Tibial artery (tissue), 4 donors: ENCODE measurements around the gene CRAT.

Experiments
- DNase-seq, 2 donors: peaks; one replicate each; pipeline ENCODE4 v3.0.0-alpha.2; 2019
- H3K27ac ChIP-seq, 2 donors: fragments of 200-600 bp; sonication (generic) in 1 of 2; 1 replicate in 1 of 2; 2 replicates in 1 of 2; pipeline ENCODE4 v1.5.1; 2018 to 2019; ENCODE audit warnings: mild to moderate bottlenecking in 1 of 2
- H3K27me3 ChIP-seq, 2 donors: fragments of 200-600 bp; sonication (generic) in 1 of 2; one replicate each; pipeline versions ENCODE4 v1.5.1 to v1.6.0; 2016 to 2019
- H3K36me3 ChIP-seq, 3 donors: fragments of 200-600 bp; sonication (generic) in 2 of 3; one replicate each; pipeline ENCODE4 v1.5.1; 2016 to 2019; ENCODE audit warnings: mild to moderate bottlenecking in 2 of 3
- H3K4me1 ChIP-seq, 4 donors: fragments of 200-600 bp; sonication (generic) in 2 of 4; 1 replicate in 3 of 4; 2 replicates in 1 of 4; pipeline ENCODE4 v1.5.1; 2016 to 2019
- H3K4me3 ChIP-seq, 2 donors: fragments of 200-600 bp; sonication (generic) in 1 of 2; 1 replicate in 1 of 2; 2 replicates in 1 of 2; pipeline ENCODE4 v1.5.1; 2018 to 2019; ENCODE audit warnings: mild to moderate bottlenecking in 2 of 2
- H3K9me3 ChIP-seq, 3 donors: fragments of 200-600 bp; sonication (generic) in 1 of 3; one replicate each; pipeline ENCODE4 v1.5.1; 2016 to 2019
- CTCF ChIP-seq, 2 experiments: fragments of 200-600 bp in 1 of 2; fragments of 450-650 bp in 1 of 2; IDR thresholded peaks; one replicate each; pipeline ENCODE4 v1.5.1; 2017 to 2019; ENCODE audit warnings: antibody characterized with exemption in 2 of 2, mild to moderate bottlenecking in 1 of 2, moderate library complexity in 1 of 2
- intact Hi-C: fragments of 100-400 bp; cut with DNase I; formaldehyde crosslinking; loops from one replicate; pipeline ENCODE4 v1.15.0; 2023; ENCODE audit warnings: low total_unique reads

CRAT gene

GRCh38 chr9:129068990-129069861, 41.4 kb downstream of the CRAT start:
- Histone ChIP-seq H3K4me3 (no peak overlapping the region), H3K9me3 (no peaks in the 10 kb centered on the region), H3K4me1 (no peaks in the 10 kb centered on the region), H3K27me3 (no peaks in the 10 kb centered on the region), H3K27ac (no peak overlapping the region), H3K36me3 (peaks cover 9 to 74% (median 50%) of the 10 kb centered on the region in 3 donors)
- DNase-seq, result peak; percentile 70 to 72
- intact Hi-C loops, result no loop called here
- no peak for TF ChIP-seq CTCF (IDR thresholded peaks at IDR 0.05)

- Histone ChIP-seq H3K36me3 (peaks cover 18 to 85% (median 59%) of the 10 kb centered on the region in 3 donors), H3K27ac (no peak overlapping the region), H3K4me1 (no peaks in the 10 kb centered on the region), H3K4me3 (no peak overlapping the region), H3K27me3 (no peaks in the 10 kb centered on the region), H3K9me3 (no peaks in the 10 kb centered on the region)
- intact Hi-C loops, result no loop called here
- TF ChIP-seq CTCF (IDR thresholded peaks at IDR 0.05), result no peak
- DNase-seq, result no peak
Observed at GRCh38 chr9:129068110-129068509, 42.5 kb downstream of the CRAT start.

GRCh38 chr9:129064499-129064908, 46.1 kb downstream of the CRAT start:
- Histone ChIP-seq H3K36me3 (peaks cover 50 to 92% (median 75%) of the 10 kb centered on the region in 3 donors), H3K4me1 (no peaks in the 10 kb centered on the region), H3K4me3 (no peak overlapping the region), H3K27ac (no peak overlapping the region), H3K27me3 (no peaks in the 10 kb centered on the region), H3K9me3 (no peaks in the 10 kb centered on the region)
- DNase-seq, result no peak
- intact Hi-C loops, result no loop called here
- no peak for TF ChIP-seq CTCF (IDR thresholded peaks at IDR 0.05)

GRCh38 chr9:129063061-129063460, 47.5 kb downstream of the CRAT start:
- Histone ChIP-seq H3K4me1 (no peaks in the 10 kb centered on the region), H3K36me3 (peaks cover 56 to 87% (median 71%) of the 10 kb centered on the region in 3 donors), H3K27me3 (no peaks in the 10 kb centered on the region), H3K9me3 (no peaks in the 10 kb centered on the region), H3K27ac (no peak overlapping the region), H3K4me3 (no peak overlapping the region)
- no peak for DNase-seq
- intact Hi-C loops, result no loop called here
- no peak for TF ChIP-seq CTCF (IDR thresholded peaks at IDR 0.05)

- TF ChIP-seq CTCF (IDR thresholded peaks at IDR 0.05), result no peak
- peaks cover 61 to 92% (median 66%) of the 10 kb centered on the region in 3 donors for H3K36me3 ChIP-seq
- no peaks in the 10 kb centered on the region for H3K4me1 ChIP-seq
- no peak overlapping the region for H3K4me3 ChIP-seq
- intact Hi-C loops, result no loop called here
- H3K9me3 ChIP-seq, result no peaks in the 10 kb centered on the region
- no peak overlapping the region for H3K27ac ChIP-seq
- DNase-seq, result no peak
- H3K27me3 ChIP-seq, result no peaks in the 10 kb centered on the region
Observed at GRCh38 chr9:129060991-129061390, 49.6 kb downstream of the CRAT start.
